ENCODE results near the gene SLCO1B1.
"Not testable (repeated sequence)": the region's sequence is repeated elsewhere in the genome, so short reads cannot be mapped to it uniquely, and the experiment has no call there.

The SLCO1B1 gene

DNA sequence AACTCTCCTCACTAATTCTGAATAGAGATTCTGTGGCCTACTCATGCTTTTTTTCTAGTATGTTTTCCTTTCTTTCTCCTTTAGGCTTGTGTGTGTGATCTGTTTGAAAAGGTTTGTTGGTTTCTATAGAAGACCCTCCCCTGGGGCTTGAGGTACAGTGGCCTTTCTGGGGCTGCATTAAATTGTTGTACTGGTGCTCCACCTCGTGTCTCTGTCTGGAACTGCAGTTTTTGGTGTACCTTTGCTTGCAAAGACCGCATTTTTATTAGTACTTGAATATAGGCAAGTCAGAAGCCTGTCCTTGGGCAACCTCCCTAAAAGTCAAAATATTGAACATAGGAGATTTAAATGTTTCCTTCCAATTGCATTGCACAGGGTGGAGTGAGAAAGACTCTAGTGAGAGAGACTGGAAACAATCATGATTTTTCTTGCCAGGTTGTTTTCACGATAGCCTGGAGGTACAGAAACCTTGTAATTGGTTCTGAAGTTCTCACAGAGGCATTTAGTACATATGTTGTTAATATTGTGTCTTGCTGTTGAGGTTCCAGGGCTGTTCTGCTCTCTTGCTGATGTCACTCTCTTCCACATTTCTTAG, 39.0 kb downstream of the SLCO1B1 start:
- Mint-ChIP-seq H3K27me3 (no peaks in the 10 kb centered on the region), H3K4me3 (no peak overlapping the region), H3K9me3 (ENCODE audit: low read depth) (peaks cover 16% of the 10 kb centered on the region), H3K4me1 (ENCODE audit: low read depth) (no peaks in the 10 kb centered on the region), H3K27ac (no peak overlapping the region), H3K36me3 (no peaks in the 10 kb centered on the region)

DNA sequence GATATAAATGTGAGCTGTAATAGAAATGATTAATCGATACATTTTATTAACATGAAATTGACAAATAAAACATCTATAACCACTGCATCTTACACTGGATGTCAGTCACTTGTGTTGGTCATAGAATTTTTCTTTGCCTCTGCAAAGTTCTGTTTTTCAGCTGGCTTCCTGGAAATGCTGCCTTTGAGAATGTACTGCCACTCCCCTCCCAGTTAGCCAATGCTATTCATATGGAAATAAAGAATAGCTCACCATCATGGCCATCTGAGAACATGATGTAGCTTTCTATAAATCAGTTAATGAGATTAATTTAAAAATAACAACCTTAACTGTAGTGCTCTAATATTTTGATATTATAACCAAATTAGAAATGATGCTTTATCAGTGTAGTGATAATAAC, 41.1 kb downstream of the SLCO1B1 start:
- Mint-ChIP-seq H3K9me3 (ENCODE audit: low read depth) (peaks cover 16% of the 10 kb centered on the region), H3K4me3 (no peak overlapping the region), H3K27me3 (no peaks in the 10 kb centered on the region), H3K4me1 (ENCODE audit: low read depth) (no peaks in the 10 kb centered on the region), H3K27ac (no peak overlapping the region), H3K36me3 (no peaks in the 10 kb centered on the region)

DNA sequence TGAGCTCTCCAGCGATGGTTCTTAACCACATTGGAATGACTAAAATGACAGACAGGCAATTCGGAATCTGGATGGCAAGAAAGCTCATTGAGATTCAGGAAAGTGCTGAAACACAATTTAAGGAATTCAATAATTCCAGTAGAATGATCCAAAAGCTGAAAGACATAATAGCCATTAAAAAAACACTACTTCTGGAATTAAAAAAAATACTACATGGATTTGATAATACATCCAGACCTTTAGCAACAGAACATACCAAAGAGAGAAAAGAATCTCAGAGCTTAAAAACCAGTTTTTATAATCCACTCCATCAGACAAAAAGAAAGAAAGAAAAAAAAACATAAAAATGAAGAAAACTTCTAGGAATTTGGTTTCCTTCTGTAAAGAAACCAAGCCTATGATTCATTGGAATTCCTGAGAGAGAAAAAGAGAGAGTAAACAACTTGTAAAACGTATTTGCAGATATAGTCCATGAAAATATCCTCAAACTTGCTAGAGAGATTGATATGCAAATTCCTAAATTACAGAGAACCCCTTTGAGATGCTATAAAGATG, 52.8 kb downstream of the SLCO1B1 start:
- H3K9me3 Mint-ChIP-seq (ENCODE audit: low read depth): peaks cover 10% of the 10 kb centered on the region
- no peaks in the 10 kb centered on the region for H3K36me3 Mint-ChIP-seq
- no peak overlapping the region for H3K27ac Mint-ChIP-seq
- H3K4me3 Mint-ChIP-seq: no peak overlapping the region
- H3K4me1 Mint-ChIP-seq (ENCODE audit: low read depth): no peaks in the 10 kb centered on the region
- H3K27me3 Mint-ChIP-seq: no peaks in the 10 kb centered on the region

DNA sequence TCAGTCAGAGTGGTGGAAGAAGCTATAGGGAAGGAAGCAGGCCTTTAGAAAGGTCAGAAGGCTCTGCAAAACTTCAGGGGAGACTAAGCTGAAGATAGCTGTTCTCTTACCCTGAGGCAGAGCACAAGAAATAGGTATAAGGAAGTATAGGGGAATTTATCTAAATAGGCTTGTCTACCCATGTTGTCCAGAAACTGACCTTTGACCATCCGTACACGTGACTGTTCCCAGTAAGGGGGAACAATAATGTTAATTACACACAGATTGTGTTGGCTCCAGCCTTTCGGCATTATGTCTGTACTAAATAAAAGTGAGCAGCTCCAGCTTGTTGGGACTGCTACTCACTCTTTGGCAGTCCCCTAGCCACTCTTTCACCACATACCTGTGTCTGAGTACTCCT, 59.0 kb downstream of the SLCO1B1 start:
- no peaks in the 10 kb centered on the region for H3K4me1 Mint-ChIP-seq (ENCODE audit: low read depth)
- H3K27ac Mint-ChIP-seq: no peak overlapping the region
- no peaks in the 10 kb centered on the region for H3K36me3 Mint-ChIP-seq
- H3K9me3 Mint-ChIP-seq (ENCODE audit: low read depth): peaks cover 10% of the 10 kb centered on the region
- H3K4me3 Mint-ChIP-seq: no peak overlapping the region
- H3K27me3 Mint-ChIP-seq: no peaks in the 10 kb centered on the region

DNA sequence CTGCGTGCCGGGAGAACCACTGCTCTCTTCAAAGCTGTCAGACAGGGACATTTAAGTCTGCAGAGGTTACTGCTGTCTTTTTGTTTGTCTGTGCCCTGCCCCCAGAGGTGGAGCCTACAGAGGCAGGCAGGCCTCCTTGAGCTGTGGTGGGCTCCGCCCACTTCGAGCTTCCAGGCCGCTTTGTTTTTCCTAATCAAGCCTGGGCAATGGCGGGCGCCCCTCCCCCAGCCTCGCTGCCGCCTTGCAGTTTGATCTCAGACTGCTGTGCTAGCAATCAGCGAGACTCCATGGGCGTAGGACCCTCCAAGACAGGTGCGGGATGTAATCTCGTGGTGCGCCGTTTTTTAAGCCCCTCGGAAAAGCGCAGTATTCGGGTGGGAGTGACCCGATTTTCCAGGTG, 83.4 kb downstream of the SLCO1B1 start:
- not testable (repeated sequence) for H3K27me3 Mint-ChIP-seq; H3K4me1 Mint-ChIP-seq (ENCODE audit: low read depth); H3K9me3 Mint-ChIP-seq (ENCODE audit: low read depth); H3K4me3 Mint-ChIP-seq; H3K36me3 Mint-ChIP-seq; H3K27ac Mint-ChIP-seq

DNA sequence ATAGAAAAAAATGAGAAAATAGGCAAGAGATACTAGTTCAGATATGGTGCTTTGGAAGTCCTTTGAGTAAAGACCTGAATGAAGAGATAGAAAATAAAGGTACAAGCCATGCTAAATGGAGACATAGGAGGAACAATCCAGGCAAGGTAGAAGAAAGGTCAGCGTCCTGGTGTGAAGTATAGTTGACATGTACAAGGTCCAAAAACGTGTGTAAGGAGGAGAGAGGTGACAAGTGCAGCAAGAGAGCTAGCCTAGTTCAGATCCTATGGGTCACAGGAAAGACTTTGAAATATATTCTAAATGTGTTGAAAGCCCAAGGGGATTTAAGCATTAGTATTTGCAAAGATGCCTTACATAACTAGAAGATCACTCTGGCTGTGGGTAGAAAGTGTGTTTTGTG, 88.2 kb downstream of the SLCO1B1 start:
- no peaks in the 10 kb centered on the region for H3K36me3 Mint-ChIP-seq
- H3K27ac Mint-ChIP-seq: no peak overlapping the region
- H3K4me3 Mint-ChIP-seq: no peak overlapping the region
- H3K9me3 Mint-ChIP-seq (ENCODE audit: low read depth): no peaks in the 10 kb centered on the region
- H3K4me1 Mint-ChIP-seq (ENCODE audit: low read depth): no peaks in the 10 kb centered on the region
- peaks cover 7% of the 10 kb centered on the region for H3K27me3 Mint-ChIP-seq

DNA sequence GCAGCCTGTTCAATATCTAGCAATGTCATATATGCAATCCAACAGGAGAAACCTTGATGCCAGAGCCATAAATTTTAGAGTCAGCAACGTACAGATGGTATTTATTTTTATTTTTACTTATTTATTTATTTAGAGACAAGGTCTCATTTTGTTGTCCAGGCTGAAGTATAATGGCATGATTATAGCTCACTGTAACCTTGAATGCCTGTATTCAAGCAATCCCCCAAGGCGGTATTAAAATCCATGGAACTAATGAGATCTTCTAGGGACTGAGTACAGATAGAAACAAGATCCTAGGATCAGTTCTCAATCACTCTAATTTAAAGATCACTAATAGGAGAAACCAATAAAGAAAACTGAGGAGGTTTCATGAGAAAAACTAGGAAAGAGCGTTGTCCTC, 89.3 kb downstream of the SLCO1B1 start:
- Mint-ChIP-seq H3K27me3 (peaks cover 7% of the 10 kb centered on the region), H3K4me3 (no peak overlapping the region)

DNA sequence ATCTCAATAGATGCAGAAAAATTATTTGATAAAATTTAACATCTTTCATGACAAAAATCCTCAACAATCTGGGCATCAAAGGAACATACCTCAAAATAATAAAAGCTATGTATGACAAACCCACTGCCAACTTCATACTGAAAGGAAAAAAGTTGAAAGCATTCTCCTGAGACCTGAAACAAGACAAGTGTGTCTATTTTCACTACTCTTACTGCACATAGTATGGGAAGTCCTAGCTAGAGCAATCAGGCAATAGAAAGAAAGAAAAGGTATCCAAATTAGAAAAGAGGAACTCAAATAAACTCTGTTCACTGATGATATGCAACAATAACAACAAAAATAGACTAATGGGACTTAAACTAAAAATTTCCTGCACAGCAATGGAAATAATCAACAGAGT, 90.1 kb downstream of the SLCO1B1 start:
- H3K27me3 Mint-ChIP-seq: peaks cover 5% of the 10 kb centered on the region
- no peak overlapping the region for H3K27ac Mint-ChIP-seq
- H3K4me3 Mint-ChIP-seq: no peak overlapping the region
- no peaks in the 10 kb centered on the region for H3K36me3 Mint-ChIP-seq
- no peaks in the 10 kb centered on the region for H3K4me1 Mint-ChIP-seq (ENCODE audit: low read depth)
- H3K9me3 Mint-ChIP-seq (ENCODE audit: low read depth): no peaks in the 10 kb centered on the region

More for the DNA sequence above, 89.3 kb downstream of the SLCO1B1 start:
- H3K36me3 Mint-ChIP-seq: no peaks in the 10 kb centered on the region
- no peaks in the 10 kb centered on the region for H3K9me3 Mint-ChIP-seq (ENCODE audit: low read depth)
- H3K27ac Mint-ChIP-seq: no peak overlapping the region
- H3K4me1 Mint-ChIP-seq (ENCODE audit: low read depth): no peaks in the 10 kb centered on the region

DNA sequence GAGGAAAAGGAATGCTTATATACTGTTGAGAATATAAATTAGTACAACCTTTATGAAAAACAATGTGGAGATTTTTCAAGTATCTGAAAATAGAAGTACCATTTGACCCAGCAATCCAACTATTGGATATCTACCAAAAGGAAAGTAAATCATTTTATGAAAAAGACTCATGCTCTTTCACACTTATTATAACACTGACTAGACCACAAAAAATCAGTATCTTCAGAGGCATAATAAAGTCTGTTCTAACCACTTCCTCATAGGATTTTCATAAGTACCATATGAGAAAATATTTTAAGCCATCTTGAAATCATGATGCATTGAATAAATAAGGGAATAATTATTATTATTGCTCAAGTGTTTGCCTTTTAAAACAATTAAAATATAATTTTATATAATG, 90.8 kb downstream of the SLCO1B1 start:
- Mint-ChIP-seq H3K27ac (no peak overlapping the region), H3K36me3 (no peaks in the 10 kb centered on the region), H3K9me3 (ENCODE audit: low read depth) (no peaks in the 10 kb centered on the region), H3K4me1 (ENCODE audit: low read depth) (no peaks in the 10 kb centered on the region), H3K4me3 (no peak overlapping the region), H3K27me3 (peaks cover 5% of the 10 kb centered on the region)

DNA sequence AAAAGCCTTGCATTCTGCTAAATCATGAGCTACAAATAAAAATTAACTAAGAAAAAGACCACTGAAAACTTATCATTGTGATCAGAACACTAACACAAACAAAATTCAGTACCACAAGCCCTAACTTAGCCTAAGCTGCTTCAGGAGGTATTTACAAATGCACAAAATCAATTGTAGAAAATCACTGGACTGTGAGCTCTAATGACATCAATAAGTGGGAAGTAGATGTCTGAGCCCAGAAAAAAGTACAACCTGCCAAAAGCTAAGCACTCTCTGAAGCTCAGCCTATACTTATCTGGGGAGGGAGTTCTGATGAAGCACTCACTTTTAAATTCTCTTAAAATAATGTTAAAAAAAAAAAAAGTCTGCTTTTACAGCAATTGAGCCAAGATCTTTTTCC, 92.9 kb downstream of the SLCO1B1 start:
- H3K9me3 Mint-ChIP-seq (ENCODE audit: low read depth): no peaks in the 10 kb centered on the region
- H3K36me3 Mint-ChIP-seq: no peaks in the 10 kb centered on the region
- H3K27me3 Mint-ChIP-seq: peaks cover 5% of the 10 kb centered on the region
- no peak overlapping the region for H3K27ac Mint-ChIP-seq
- H3K4me1 Mint-ChIP-seq (ENCODE audit: low read depth): no peaks in the 10 kb centered on the region
- H3K4me3 Mint-ChIP-seq: no peak overlapping the region

DNA sequence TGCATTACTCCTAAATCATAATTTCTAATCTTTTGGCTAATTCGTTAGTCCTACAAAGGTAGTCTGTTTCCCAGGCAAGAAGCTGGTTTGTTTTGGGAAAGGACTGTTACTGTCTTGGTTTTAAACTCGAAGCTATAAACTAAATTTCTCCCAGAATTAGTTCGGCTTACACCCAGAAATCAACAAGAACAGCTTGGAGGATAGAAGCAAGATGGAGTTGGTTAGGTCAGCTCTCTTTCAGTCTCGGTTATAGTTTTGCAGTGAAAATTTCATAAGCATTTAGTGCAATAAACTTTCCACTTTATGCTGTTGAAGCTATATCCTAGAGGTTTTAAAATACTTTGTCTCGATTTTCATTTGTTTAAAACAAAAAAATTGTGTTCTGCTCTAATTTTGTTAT, 103.4 kb downstream of the SLCO1B1 start:
- H3K4me1 Mint-ChIP-seq (ENCODE audit: low read depth): no peaks in the 10 kb centered on the region
- H3K27me3 Mint-ChIP-seq: peaks cover 4% of the 10 kb centered on the region
- no peak overlapping the region for H3K4me3 Mint-ChIP-seq
- H3K9me3 Mint-ChIP-seq (ENCODE audit: low read depth): no peaks in the 10 kb centered on the region
- no peak overlapping the region for H3K27ac Mint-ChIP-seq
- no peaks in the 10 kb centered on the region for H3K36me3 Mint-ChIP-seq

DNA sequence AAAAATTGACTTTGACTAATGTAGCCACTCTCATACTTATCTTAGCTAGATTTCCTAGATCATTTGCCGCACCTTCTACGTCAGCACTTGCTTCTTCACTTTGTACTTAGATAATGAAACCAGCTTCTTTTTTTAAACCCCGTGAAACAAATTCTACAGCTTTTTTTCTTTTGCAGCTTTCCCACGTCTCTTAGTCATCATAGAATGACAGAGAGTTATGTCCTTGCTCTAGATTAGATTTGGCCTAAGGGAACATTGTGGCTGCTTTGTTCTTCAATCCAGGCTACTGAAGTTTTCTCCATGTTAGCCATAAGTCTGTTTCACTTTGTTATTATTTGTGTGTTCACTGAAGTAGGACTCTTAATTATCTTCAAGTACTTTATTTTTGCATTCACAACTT, 108.9 kb downstream of the SLCO1B1 start:
- Mint-ChIP-seq H3K4me3 (no peak overlapping the region), H3K4me1 (ENCODE audit: low read depth) (no peaks in the 10 kb centered on the region), H3K36me3 (no peaks in the 10 kb centered on the region), H3K9me3 (ENCODE audit: low read depth) (no peaks in the 10 kb centered on the region), H3K27me3 (peaks cover 13% of the 10 kb centered on the region), H3K27ac (no peak overlapping the region)

DNA sequence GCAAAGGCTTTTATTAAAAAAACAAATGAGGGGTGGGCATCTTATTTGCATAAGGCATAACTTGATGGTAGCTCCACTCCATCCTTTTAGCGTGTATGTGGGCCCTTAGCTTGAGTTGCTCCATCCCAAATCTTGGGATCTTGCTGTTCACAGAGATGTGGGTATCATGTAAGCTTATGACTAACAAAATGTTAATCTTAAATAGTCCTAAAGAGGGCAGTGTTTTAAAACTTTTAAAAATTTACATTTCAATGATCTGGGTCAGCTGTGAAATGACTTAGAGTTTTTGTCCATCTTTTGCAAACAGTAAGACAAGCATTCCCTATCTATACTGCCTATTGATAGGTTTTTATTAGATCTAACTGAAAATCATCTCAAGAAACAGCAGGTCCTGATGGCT, 117.7 kb downstream of the SLCO1B1 start:
- no peaks in the 10 kb centered on the region for H3K36me3 Mint-ChIP-seq
- H3K27ac Mint-ChIP-seq: no peak overlapping the region
- H3K4me3 Mint-ChIP-seq: no peak overlapping the region
- H3K9me3 Mint-ChIP-seq (ENCODE audit: low read depth): no peaks in the 10 kb centered on the region
- H3K27me3 Mint-ChIP-seq: peaks cover 2% of the 10 kb centered on the region
- no peaks in the 10 kb centered on the region for H3K4me1 Mint-ChIP-seq (ENCODE audit: low read depth)

DNA sequence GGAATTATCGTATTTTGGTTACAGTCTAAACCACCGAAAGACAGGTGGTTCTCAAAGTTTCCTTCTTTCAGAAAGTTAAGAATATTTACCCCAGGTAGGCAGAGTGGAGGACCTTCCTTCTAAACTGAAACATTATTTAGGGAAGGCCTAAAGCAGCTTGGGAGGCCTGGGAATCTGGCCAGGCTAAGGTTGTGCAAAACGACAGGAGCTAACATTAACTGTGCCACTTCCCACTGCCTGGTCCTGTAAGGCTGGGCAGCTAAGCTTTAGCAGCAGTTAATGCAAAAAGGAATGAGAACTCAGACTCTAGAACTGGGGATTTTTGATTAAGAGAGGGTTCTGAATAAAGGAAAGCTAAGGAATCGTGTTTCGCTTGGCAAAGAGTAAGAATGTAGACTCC, 121.1 kb downstream of the SLCO1B1 start:
- Mint-ChIP-seq H3K27ac (no peak overlapping the region), H3K36me3 (no peaks in the 10 kb centered on the region), H3K4me1 (ENCODE audit: low read depth) (no peaks in the 10 kb centered on the region), H3K27me3 (peaks cover 2% of the 10 kb centered on the region), H3K4me3 (no peak overlapping the region), H3K9me3 (ENCODE audit: low read depth) (peaks cover under 1% of the 10 kb centered on the region)

DNA sequence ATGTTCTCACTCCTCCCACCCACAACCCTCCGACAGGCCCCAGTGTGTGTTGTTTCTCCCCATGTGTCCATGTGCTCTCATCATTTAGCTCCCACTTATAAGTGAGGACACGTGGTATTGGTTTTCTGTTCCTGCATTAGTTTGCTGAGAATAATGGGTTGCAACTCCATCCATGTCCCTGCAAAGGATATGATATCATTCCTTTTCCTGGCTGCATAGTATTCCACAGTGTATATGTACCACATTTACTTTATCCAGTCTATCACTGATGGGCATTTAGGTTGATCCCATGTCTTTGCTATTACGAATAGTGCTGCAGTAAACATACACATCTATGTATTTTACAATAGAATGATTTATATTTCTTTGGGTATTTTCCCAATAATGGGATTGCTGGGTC, 126.2 kb downstream of the SLCO1B1 start:
- Mint-ChIP-seq H3K4me1 (ENCODE audit: low read depth) (no peaks in the 10 kb centered on the region), H3K9me3 (ENCODE audit: low read depth) (peaks cover 3% of the 10 kb centered on the region), H3K36me3 (no peaks in the 10 kb centered on the region), H3K27me3 (no peaks in the 10 kb centered on the region), H3K4me3 (no peak overlapping the region), H3K27ac (no peak overlapping the region)

DNA sequence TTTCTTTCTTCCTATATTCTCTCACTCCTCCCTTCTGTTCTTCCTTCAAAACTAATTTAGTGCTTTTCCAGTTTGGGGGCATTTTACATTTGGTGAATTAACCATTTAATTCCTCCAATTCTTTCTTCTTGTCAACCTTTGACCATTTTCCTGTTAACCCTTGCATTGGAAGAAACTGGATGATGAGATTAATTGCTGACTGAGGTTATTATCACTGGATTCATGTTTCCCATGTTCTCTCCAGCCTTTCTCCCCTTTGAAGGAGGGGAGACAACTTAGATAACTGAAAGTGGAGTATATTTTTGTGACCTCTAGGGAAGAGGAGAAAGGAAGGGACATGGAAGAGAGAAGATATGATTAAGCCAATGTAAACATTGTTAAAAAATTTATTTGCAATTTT, 133.2 kb downstream of the SLCO1B1 start:
- Mint-ChIP-seq H3K9me3 (ENCODE audit: low read depth) (peaks cover 10% of the 10 kb centered on the region), H3K36me3 (no peaks in the 10 kb centered on the region), H3K27ac (no peak overlapping the region), H3K27me3 (peaks cover 12% of the 10 kb centered on the region), H3K4me1 (ENCODE audit: low read depth) (no peaks in the 10 kb centered on the region), H3K4me3 (no peak overlapping the region)
